ENCODE data around the gene INTS13.
A peak's percentile ranks its signal among the peaks of the same experiment; 100 is the strongest.
"Not testable (repeated sequence)": the region's sequence is repeated elsewhere in the genome, so short reads cannot be mapped to it uniquely, and the experiment has no call there.

Gene INTS13, protein sequence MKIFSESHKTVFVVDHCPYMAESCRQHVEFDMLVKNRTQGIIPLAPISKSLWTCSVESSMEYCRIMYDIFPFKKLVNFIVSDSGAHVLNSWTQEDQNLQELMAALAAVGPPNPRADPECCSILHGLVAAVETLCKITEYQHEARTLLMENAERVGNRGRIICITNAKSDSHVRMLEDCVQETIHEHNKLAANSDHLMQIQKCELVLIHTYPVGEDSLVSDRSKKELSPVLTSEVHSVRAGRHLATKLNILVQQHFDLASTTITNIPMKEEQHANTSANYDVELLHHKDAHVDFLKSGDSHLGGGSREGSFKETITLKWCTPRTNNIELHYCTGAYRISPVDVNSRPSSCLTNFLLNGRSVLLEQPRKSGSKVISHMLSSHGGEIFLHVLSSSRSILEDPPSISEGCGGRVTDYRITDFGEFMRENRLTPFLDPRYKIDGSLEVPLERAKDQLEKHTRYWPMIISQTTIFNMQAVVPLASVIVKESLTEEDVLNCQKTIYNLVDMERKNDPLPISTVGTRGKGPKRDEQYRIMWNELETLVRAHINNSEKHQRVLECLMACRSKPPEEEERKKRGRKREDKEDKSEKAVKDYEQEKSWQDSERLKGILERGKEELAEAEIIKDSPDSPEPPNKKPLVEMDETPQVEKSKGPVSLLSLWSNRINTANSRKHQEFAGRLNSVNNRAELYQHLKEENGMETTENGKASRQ

DNA sequence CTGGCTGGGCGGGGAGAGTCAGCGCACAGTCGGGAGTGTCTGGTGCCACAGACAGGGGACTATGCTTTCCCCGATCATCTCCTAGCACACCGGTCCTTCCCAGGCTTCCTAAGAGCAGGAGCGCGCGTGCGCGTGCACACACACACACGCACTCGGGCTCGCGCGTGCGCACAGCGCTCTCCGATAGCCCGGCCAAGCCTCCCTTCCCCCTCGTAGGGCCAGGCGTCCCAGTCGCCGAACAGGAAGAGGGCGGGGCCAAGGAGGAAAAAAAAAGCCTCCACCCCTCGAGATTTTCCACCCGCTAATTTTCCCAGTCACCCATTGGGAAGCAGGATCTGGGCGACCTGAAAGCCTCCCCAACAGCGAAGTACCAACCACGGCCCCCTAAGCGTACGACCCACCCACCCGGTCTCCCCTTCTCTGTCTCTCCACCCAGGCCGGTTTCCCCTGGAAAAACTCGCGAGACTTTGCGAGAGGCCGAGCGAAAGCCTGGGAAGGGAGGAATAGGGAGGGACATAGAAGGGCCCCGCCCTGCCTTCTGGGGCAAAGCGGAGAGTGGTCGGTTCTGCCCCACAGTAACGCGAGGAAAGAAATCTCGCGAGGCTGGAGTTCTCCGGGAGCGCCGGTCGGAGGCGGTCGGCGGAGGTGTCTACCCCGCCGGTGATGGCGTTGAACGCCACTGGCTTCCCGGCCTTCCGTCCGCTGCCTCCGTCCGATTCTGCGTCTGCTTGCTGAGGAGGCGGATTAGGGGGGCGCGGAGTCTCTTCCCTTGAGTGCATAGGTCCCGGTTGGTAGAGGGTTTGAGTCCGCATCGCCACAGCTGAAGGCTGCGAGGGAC is at the start of gene INTS13, which contains the start of gene FGFR1OP2:
TSS of gene INTS13 (minus strand) at position 119 of the 838 bp plus-strand sequence. CDS start 1,178 bp downstream, outside the sequence.
TSS of gene FGFR1OP2 (plus strand) at position 608 of the 838 bp plus-strand sequence. CDS start 15,689 bp downstream, outside the sequence.
- DNase-seq (ENCODE audit: low spot score): peak; percentile 99

DNA sequence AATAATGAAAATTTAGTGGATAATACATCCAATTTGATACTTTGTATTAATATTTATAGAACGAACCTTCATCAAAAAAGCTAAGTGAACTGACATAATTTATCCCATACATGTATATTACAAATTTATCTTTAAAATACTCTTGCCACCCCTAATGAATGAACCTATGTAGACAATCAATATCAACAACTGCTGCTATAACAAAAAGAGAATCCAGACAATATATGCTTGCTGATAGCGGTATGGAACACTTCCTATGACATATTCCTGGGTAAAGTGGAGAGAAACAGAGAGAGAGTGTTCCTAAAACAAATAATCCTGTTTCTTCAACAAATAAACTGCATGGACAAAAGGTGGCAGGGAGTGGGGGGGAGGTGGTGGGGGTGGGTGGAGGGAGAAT is 45.1 kb upstream of the INTS13 start:
- no peak for DNase-seq (ENCODE audit: low spot score)

DNA sequence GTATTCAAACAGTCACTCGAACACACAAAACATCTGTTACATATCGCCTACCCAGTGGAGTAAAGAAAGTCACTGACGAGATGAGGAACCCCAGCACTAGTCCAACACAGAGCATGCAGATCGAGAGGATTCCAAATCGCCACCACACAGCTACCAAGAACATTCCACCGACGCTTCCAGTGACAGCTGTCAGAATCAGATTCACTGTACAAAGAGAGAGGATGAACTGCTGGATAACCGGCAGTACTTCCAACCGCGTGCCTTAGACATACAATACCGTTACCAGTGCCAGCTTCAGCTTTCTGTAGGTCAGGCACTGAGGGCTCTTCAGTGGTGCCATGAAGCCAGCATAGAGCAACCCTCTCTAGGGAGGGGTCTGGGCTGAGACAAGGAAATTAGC is 42.0 kb upstream of the INTS13 start:
- no peak for DNase-seq (ENCODE audit: low spot score)

DNA sequence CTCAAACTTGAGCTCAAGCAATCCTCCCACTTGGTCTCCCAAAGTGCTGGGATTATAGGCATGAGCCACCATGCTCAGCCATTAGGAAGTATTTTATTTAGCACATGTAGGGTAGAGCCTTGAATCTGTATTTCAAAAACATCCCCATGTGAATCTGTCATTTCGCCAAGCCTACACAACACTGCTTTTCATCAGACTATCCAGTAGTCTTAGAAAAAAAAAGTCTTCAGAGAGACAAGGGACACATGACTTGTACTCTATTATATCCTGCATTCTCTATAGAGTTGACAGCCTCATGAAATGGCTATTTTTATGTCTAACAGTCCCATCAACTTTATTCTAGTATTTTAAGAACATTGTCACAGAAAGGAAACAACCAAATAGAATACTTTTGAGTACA is 41.0 kb upstream of the INTS13 start:
- DNase-seq (ENCODE audit: low spot score): peak; percentile 20

DNA sequence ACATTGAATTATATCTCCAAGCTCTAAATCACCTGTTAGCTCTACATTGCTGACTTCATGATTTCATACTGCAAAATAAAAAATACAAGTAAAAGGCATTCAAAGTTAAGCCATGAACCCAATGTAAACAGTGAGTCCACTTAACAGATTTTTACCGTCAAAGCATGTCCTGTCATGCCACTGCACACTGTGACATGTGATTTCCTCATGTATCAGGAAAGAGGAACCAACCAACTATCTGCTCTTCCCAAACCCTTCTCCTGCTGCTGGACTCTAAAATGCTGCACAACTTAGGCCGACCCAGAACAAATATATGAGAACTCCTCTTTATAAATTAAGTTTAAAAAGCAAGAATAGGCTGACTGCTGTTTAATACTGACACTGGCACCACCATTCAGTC is 38.9 kb upstream of the INTS13 start:
- DNase-seq (ENCODE audit: low spot score): peak; percentile 41

DNA sequence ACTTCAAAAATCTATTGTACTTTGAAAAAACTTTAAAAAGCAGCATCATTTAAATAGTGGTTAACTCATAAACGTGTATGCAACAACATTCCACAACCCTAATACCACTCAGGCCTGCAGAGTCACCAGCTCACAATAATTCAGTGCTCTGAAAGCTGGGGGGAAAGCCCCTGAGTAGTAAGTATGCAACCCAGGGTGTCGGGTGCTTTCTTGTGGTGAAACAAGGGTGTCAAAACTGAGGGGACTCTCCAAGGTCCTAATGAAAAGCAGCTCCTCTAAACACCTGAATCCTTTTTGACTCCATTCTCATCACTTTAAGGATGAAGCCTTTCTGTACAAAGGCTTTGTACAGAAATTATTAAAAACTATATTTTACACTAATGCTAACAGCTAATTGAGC is 34.2 kb upstream of the INTS13 start:
- DNase-seq (ENCODE audit: low spot score): no peak

DNA sequence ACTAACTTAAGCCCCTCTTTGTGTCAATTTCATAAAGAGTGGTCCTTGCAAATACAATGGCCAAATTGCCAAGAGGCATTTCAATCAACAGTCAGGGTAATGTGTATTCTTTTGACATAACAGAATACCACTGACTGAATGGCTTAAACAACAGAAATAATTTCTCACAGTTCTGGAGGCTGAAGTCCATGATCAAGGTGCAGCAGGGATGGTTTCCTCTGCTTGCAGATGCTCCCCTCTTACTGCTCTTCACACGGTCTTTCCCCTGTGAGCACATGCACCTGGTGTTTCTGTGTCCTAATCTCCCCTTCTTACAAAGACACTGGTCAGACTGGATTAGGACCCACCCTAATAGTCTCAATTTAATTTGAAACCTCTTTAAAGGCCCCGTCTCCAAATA is 32.4 kb upstream of the INTS13 start:
- no peak for DNase-seq (ENCODE audit: low spot score)

DNA sequence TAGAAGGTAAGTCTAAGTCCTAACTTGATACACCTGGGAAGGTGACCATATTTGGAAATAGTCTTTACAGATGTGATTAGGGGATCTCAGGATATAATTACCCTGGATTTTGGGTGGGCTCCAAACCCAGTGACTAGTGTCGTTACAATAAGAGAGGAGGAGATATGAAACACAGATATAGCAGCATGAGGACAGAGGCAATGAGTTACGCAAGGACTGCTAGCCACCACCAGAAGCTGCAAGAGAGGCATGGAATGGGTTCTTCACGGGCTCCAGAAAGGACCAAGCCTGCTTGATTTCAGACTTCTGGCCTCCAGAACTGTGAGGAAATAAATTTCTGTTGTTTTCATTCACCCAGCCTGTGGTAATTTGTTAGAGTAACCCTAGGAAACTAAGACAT is 29.1 kb upstream of the INTS13 start:
- DNase-seq (ENCODE audit: low spot score): no peak

DNA sequence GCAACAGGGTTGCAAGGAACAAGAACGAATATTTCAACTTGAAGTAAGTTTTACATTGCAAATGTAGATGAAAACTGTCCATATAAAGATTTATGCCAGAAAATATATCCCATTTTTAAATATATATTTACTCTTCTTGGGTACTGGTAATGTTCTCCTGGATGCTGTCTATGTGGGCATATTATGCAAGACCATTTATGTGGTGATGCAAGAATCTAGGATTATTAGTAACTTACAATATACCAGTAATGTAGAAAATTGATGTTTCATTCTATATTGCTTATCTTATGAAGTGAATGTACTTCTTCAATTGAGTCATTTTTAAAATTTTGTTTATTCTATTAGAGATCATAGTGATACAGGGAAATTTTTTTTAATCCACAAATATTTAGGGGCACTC is 25.6 kb upstream of the INTS13 start:
- DNase-seq (ENCODE audit: low spot score): no peak

DNA sequence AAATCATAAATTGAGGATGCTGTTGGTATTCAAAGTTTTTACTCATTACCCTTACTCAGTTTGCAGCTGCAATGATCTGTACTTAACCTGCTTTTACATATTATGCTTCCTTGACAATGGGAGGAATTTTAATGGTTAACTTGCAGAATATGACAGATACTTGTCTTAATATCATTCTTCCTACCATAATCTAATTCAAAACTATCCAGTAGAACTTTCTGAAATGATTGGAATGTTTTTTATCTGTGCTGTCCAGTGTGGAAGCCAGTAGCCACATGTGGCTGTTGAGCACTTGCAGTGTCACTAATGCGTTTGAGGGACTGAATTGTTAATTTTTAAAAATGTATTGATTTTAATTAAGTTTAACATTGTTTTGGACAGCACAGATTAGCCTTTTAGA is 24.0 kb upstream of the INTS13 start:
- DNase-seq (ENCODE audit: low spot score): no peak

DNA sequence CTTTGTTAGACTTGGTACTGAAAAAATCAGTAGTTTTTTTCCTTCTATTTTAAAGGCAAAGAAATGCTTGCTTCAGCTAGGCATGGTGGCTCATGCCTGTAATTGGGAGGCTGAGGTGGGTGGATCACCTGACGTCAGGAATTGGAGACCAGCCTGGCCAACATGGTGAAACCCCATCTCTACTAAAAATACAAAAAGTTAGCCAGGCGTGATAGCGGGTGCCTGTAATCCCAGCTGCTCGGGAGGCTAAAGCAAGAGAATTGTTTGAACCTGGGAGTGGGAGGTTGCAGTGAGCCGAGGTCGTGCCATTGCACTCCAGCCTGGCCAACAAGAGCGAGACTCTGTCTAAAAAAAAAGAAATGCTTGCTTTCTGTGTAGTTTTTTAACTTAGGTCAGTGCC is 23.6 kb upstream of the INTS13 start:
- DNase-seq (ENCODE audit: low spot score): not testable (repeated sequence)

DNA sequence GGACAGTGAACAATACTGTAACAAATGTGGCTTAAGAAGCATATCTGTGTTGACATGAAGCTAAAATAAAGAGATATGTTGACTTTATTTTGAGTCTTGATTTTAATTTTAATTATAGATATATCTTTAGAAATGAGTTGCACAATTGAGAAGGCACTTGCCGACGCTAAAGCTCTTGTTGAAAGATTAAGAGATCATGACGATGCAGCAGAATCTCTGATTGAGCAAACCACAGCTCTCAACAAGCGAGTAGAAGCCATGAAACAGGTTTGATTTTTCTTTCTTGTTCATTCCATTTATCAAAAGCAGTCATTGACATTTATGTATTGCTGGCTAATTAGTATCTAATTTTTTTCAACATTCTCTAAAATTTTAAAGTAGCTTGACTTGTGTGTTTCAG is 16.2 kb upstream of the INTS13 start:
- no peak for DNase-seq (ENCODE audit: low spot score)

DNA sequence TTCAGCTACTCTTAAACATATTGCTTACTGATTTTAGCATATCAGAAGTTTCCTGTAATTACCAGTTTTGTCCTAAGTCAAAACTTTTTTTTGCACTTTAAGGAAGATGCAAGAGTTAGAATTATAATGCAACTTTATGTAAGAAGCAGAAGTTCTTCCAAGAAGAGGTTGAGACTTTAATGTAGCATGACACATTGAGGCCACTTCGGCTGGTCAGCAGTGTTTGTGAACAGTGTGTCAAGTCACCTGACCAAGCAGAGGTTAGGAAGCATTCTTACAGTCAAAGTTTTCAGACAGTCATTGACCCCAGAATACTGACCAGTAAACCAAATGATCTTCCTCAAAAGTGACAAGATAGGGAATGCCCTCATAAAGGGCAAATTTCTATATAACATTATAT is 15.7 kb upstream of the INTS13 start:
- DNase-seq (ENCODE audit: low spot score): peak; percentile 31

DNA sequence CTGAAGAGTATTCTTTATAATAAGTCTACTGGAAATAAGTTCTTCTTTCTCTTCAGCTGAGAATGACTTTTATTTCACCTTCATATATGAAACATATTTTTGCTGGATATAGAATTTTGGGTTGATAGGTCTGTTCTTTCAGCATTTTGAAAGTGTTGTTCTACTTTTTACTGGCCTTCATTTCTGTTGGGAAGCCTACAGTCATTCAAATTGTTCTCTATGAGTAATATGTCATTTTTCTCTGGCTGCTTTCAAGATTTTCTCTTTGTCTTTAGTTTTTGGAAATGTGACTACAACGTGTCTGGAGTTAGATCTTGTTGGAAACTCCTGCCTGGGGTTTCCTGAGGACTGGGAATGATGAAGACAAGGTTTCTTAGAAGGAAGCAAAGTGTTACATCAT is 10.5 kb upstream of the INTS13 start:
- DNase-seq (ENCODE audit: low spot score): no peak

DNA sequence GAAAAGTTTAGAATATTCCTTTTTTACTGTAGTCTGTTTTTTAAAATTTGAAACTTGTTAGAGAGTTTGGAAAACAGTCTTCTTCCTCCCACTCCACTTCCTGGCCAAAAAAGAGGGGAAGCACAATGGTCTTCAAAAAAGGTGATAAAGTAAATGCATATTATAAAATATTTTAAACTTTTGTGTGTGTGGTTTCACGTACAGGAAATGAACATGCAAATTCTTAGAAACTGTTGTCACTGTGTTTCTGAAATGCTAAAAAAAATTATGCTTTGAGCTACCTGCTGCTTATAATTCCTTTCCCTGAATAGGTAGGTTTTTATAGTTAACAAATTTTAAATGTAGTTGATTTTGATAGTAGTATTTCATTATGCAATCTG is 3.4 kb upstream of the INTS13 start:
- DNase-seq (ENCODE audit: low spot score): no peak

DNA sequence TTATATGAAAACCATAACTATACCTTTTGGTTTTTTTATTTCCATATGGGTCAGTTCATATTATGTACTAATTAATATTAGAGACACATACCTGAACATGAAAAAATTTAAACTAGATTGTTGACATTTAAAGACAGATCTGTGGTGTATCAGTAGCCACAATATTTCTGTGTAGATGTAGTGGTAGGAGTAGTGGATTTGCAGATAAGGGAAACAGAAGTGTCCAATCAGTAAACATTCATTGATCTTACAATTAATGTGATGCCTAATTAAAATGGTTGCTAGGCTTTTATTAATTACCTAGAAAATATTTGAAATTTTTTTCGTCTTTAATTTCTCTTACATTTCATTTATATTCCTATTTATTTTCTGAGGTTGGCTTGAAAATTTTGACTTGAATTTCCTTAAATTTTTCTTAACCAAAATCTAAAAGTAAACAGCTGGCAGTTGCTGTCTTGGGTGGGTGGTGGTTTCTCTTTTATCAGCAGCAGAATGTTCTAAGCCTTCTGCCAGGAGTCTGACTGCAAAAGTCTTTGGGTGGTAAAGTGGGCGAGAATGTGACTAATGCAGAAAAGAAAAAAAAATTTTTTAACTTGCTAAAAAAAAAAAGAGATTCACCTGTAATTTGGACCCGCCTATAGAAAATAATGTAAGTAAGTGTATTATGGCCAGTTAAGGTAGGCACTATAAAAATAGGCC is 2.9 kb upstream of the INTS13 start:
- no peak for DNase-seq (ENCODE audit: low spot score)

DNA sequence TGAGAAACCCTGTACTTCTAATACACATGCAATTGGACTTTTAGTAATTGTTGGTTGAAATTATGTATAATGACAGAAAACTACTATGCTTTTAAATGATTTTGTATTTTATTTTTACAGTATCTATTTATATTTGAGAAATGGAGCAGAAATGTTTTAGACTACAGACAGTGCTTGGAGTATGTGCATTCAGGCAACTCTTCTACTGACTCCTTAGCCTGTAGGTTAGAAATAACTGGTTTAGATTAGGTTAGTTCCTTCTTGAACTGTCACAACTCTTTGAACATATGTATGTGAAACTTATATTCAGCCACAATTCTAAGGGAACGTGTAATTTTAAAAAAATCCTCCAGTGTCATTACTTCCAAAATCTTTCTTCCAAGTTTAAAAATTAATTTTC is 2.2 kb upstream of the INTS13 start:
- DNase-seq (ENCODE audit: low spot score): no peak

DNA sequence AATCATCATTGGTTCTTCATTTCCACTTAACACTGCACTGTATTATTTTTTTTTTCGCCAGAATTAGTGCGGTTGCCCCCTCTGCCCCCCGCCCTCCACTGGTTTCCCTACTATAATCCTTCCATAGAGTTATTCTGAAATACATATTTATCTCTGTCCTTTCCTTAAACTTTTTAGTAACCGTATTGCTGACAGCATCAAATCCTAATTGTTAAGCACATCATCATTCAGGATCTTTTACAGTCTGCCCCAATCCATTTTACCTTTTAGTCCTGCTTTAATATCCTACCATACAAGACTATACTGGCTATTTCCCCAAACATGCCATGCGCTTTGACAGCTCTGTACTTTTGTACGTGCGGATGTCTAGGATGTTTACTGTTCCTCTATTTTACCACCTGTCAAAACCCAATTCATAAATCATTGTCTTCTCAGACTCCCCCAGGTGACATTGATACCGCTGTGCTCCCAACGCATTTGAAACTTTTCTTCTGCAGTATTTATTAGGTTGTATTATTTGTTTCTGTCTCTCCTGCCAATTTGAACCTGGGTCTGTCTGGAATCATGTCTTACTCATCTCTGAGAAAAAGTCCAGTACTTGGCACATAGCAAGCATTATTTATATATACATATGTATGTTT is 1.5 kb upstream of the INTS13 start:
- DNase-seq (ENCODE audit: low spot score): no peak

DNA sequence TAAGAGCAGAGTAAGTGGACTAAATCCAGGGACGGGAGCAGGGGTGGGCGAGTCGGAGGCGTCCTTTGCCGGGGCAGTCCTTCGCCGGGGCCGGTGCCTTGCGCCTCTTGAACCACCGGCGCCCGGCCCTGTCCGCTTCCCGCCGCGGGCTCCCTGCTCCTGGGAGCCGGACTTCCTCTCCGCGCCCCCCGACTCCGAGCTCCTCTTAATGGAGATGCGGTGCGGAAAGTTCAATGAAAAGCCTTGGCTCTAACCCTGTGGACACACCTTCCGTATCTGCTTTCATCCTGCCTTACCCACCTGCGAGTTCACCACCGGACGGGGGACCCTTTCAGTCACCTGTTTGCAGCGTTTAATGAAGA is 901 bp upstream of the INTS13 start:
- DNase-seq (ENCODE audit: low spot score): no peak

DNA sequence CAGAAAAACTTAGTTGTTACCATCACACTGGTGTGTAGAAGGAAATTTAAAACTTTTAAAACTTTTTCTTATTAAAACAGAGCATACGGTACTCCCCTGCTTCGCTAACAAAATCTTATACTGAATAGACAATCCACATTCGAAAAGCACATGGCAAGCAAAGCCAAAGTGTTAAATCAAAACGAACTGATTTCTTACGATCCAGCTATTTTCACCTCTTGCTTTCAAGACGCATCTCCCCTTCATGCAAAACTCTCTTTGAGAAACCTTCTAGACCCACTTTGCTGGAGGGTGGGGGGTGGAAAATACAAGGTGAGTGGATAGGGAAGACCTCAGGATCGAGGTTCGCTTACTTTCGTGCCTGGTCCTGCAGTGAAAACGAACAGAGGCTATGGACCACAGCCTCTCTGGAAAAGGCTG is 328 bp downstream of the INTS13 start:
- DNase-seq (ENCODE audit: low spot score): no peak
